H9 (cell line): ENCODE results near the gene SLC25A19. TPM values are rescaled to one million over a fixed set of nuclear protein-coding genes. Genes with fewer than 3 reads are reported as not detected.
A peak's percentile ranks its signal among the peaks of the same experiment; 100 is the strongest.

Source experiments
- DNase-seq: peaks from one replicate; pipeline ENCODE4 v3.0.0-alpha.2; 2017
- H2AFZ ChIP-seq: one replicate; pipeline ENCODE4 v1.6.1; 2013; ENCODE audit warnings: mild to moderate bottlenecking, low read length, control low read depth, moderate library complexity
- H2AK5ac ChIP-seq: 2 replicates; pipeline ENCODE4 v1.6.1; 2013; ENCODE audit warnings: low read length, control low read depth, mixed read lengths; ENCODE audit not compliant: insufficient read length
- H2BK120ac ChIP-seq: one replicate; pipeline ENCODE4 v1.6.1; 2013; ENCODE audit warnings: low read depth, mild to moderate bottlenecking, low read length, control low read depth, inconsistent platforms; ENCODE audit not compliant: poor library complexity, severe bottlenecking
- H2BK12ac ChIP-seq: 2 replicates; pipeline ENCODE4 v1.6.1; 2013; ENCODE audit warnings: low read length, control low read depth, mixed read lengths, low read depth; ENCODE audit not compliant: insufficient read length
- H2BK15ac ChIP-seq: 2 replicates; pipeline ENCODE4 v1.6.1; 2013; ENCODE audit warnings: low read depth, low read length, control low read depth
- H2BK20ac ChIP-seq: one replicate; pipeline ENCODE4 v1.6.1; 2013; ENCODE audit warnings: low read depth, mild to moderate bottlenecking, low read length, control low read depth, inconsistent platforms; ENCODE audit not compliant: poor library complexity, severe bottlenecking
- H2BK5ac ChIP-seq: 2 replicates; pipeline ENCODE4 v1.6.1; 2013; ENCODE audit warnings: low read length, control low read depth, mixed read lengths; ENCODE audit not compliant: insufficient read length
- H3K14ac ChIP-seq: 2 replicates; pipeline ENCODE4 v1.6.1; 2013; ENCODE audit warnings: low read length, control low read depth; ENCODE audit not compliant: insufficient read depth
- H3K18ac ChIP-seq: 2 replicates; pipeline ENCODE4 v1.6.1; 2013; ENCODE audit warnings: low read depth, mild to moderate bottlenecking, mixed read lengths, low read length, control low read depth; ENCODE audit not compliant: insufficient read length
- H3K23ac ChIP-seq: 2 replicates; pipeline ENCODE4 v1.6.1; 2013; ENCODE audit warnings: low read length, control low read depth, mixed read lengths, low read depth; ENCODE audit not compliant: insufficient read length
- H3K23me2 ChIP-seq: 2 replicates; pipeline ENCODE4 v1.6.1; 2013; ENCODE audit warnings: low read depth, mild to moderate bottlenecking, mixed read lengths, low read length, control low read depth; ENCODE audit not compliant: insufficient read length, poor library complexity, severe bottlenecking
- H3K27ac ChIP-seq: 2 replicates; pipeline ENCODE4 v1.5.1; 2013; ENCODE audit warnings: low read length, control low read depth, mixed read lengths, low read depth; ENCODE audit not compliant: insufficient read length
- H3K27me3 ChIP-seq: 2 replicates; pipeline ENCODE4 v1.6.1; 2013; ENCODE audit warnings: low read length, control low read depth, inconsistent platforms; ENCODE audit not compliant: insufficient read depth
- H3K4ac ChIP-seq: 2 replicates; pipeline ENCODE4 v1.6.1; 2013; ENCODE audit warnings: low read depth, mild to moderate bottlenecking, control low read depth, inconsistent platforms, low read length, moderate library complexity
- H3K4me1 ChIP-seq: 2 replicates; pipeline ENCODE4 v1.6.1; 2013; ENCODE audit warnings: low read length, control low read depth, inconsistent platforms; ENCODE audit not compliant: insufficient read depth
- H3K4me2 ChIP-seq: 2 replicates; pipeline ENCODE4 v1.6.1; 2013; ENCODE audit warnings: low read length, control low read depth, mixed read lengths; ENCODE audit not compliant: insufficient read length, insufficient read depth
- H3K56ac ChIP-seq: 2 replicates; pipeline ENCODE4 v1.6.1; 2013; ENCODE audit warnings: low read depth, mild to moderate bottlenecking, mixed read lengths, low read length, control low read depth; ENCODE audit not compliant: insufficient read length
- H3K79me1 ChIP-seq: 2 replicates; pipeline ENCODE4 v1.6.1; 2013; ENCODE audit warnings: low read depth, mild to moderate bottlenecking, moderate library complexity, low read length, control low read depth, inconsistent platforms; ENCODE audit not compliant: insufficient read depth, poor library complexity, severe bottlenecking
- H3K79me2 ChIP-seq: 2 replicates; pipeline ENCODE4 v1.6.1; 2013; ENCODE audit warnings: low read length, control low read depth, inconsistent platforms; ENCODE audit not compliant: insufficient read depth
- H3K9ac ChIP-seq: 2 replicates; pipeline ENCODE4 v1.6.1; 2013; ENCODE audit warnings: low read length, control low read depth, mixed read lengths; ENCODE audit not compliant: insufficient read length; ENCODE audit errors: extremely low read depth
- H3K9me3 ChIP-seq: one replicate; pipeline ENCODE4 v1.6.1; 2013; ENCODE audit warnings: low read depth, low read length, inconsistent platforms; ENCODE audit not compliant: control insufficient read depth
- H3T11ph ChIP-seq: one replicate; pipeline ENCODE4 v1.6.1; 2013; ENCODE audit warnings: mild to moderate bottlenecking, low read length, control low read depth, inconsistent platforms
- H4K20me1 ChIP-seq: one replicate; pipeline ENCODE4 v1.6.1; 2013; ENCODE audit not compliant: control insufficient read depth, insufficient read length, insufficient read depth
- H4K5ac ChIP-seq: 2 replicates; pipeline ENCODE4 v1.6.1; 2013; ENCODE audit warnings: low read depth, mild to moderate bottlenecking, mixed read lengths, low read length, control low read depth; ENCODE audit not compliant: insufficient read length
- H4K8ac ChIP-seq: replicated peaks from 2 replicates; pipeline ENCODE4 v1.6.1; 2013; ENCODE audit warnings: low read length, control low read depth, mixed read lengths, low read depth; ENCODE audit not compliant: insufficient read length
- H4K91ac ChIP-seq: 2 replicates; pipeline ENCODE4 v1.6.1; 2013; ENCODE audit warnings: low read depth, mild to moderate bottlenecking, moderate library complexity, mixed read lengths, low read length, control low read depth; ENCODE audit not compliant: insufficient read length
- H3K27ac Mint-ChIP-seq, 3 experiments: 2 replicates in 2 of 3; 3 replicates in 1 of 3; pipeline ENCODE4 v1.8.0; 2020 to 2021; ENCODE audit warnings: mixed read lengths in 3 of 3, mild to moderate bottlenecking in 1 of 3, moderate library complexity in 1 of 3
- H3K27me3 Mint-ChIP-seq: 2 replicates; pipeline ENCODE4 v1.8.0; 2021; ENCODE audit warnings: low read depth, mild to moderate bottlenecking, moderate library complexity, mixed read lengths
- H3K36me3 Mint-ChIP-seq, 3 experiments: 2 replicates in 2 of 3; 3 replicates in 1 of 3; pipeline ENCODE4 v1.8.0; 2020 to 2021; ENCODE audit warnings: low read depth in 3 of 3, mixed read lengths in 3 of 3; ENCODE audit not compliant: insufficient read depth in 1 of 3
- H3K4me1 Mint-ChIP-seq, 2 experiments: 2 replicates each; pipeline ENCODE4 v1.8.0; 2020; ENCODE audit warnings: mixed read lengths in 2 of 2
- H3K4me3 Mint-ChIP-seq, 2 experiments: 2 replicates in 1 of 2; 3 replicates in 1 of 2; pipeline ENCODE4 v1.8.0; 2020 to 2021; ENCODE audit warnings: mild to moderate bottlenecking in 2 of 2, mixed read lengths in 2 of 2, moderate library complexity in 1 of 2
- H3K9me3 Mint-ChIP-seq, 2 experiments: 2 replicates in 1 of 2; 3 replicates in 1 of 2; pipeline ENCODE4 v1.8.0; 2020; ENCODE audit warnings: mild to moderate bottlenecking in 2 of 2, mixed read lengths in 2 of 2, moderate library complexity in 1 of 2
- CTCF ChIP-seq: fragments of 200-600 bp; sonication (generic); conservative IDR thresholded peaks from 3 replicates; pipeline ENCODE4 v1.8.0; 2021; ENCODE audit warnings: antibody characterized with exemption, mild to moderate bottlenecking
- WGBS: extraction: QIAGEN DNeasy Blood & Tissue Kit; methylation state at CpG from one replicate; pipeline ENCODE4 v1.1.7; 2013; ENCODE audit warnings: missing lambda C conversion rate, low lambda C conversion rate, mixed read lengths; ENCODE audit not compliant: insufficient read length; ENCODE audit errors: extremely low coverage; 5-methylcytosine and 5-hydroxymethylcytosine counted together
- total RNA-seq: library from RNA; stranded (reverse); gene quantifications from 2 replicates; pipeline ENCODE4 v1.2.1, GENCODE V29; 2021

Gene SLC25A19
- total RNA-seq, 1 experiment from 2014 or later = 24.2 TPM

GRCh38 chr17:75277664-75278071, 11.6 kb downstream of the SLC25A19 start:
- peak overlapping the region in 2 of 3 experiments; percentile 22 to 51; a peak in 1 of 7 replicates for H3K27ac Mint-ChIP-seq
- H3K36me3 Mint-ChIP-seq = peaks cover 6 to 33% (median 26%) of the 10 kb centered on the region in 3 experiments; a peak in 6 of 7 replicates
- Histone ChIP-seq H4K91ac (no peak overlapping the region), H4K20me1 (no peaks in the 10 kb centered on the region), H3K23ac (no peak overlapping the region), H3K14ac (no peak overlapping the region), H2AK5ac (no peak overlapping the region), H3K27ac (no peak overlapping the region), H2AFZ (no peak overlapping the region), H2BK5ac (no peak overlapping the region), H4K8ac (no peak overlapping the region), H3K79me1 (no peaks in the 10 kb centered on the region), H3K79me2 (no peaks in the 10 kb centered on the region), H3K23me2 (no peaks in the 10 kb centered on the region), H2BK12ac (no peak overlapping the region), H3K9me3 (no peaks in the 10 kb centered on the region), H2BK20ac (no peak overlapping the region), H2BK15ac (no peak overlapping the region), H3K56ac (no peak overlapping the region), H3K4me1 (no peaks in the 10 kb centered on the region), H3K4me2 (no peak overlapping the region), H3K18ac (no peak overlapping the region), H3K9ac (no peak overlapping the region), H3K27me3 (no peaks in the 10 kb centered on the region), H3T11ph (no peak overlapping the region), H2BK120ac (no peak overlapping the region), H3K4ac (no peak overlapping the region), H4K5ac (no peak overlapping the region)
- no peaks in the 10 kb centered on the region for H3K27me3 Mint-ChIP-seq
- DNase-seq = no peak
- whole genome bisulfite sequencing = no CpG with 5 or more reads among the region's 6 CpGs
- H3K9me3 Mint-ChIP-seq = no peaks in the 10 kb centered on the region
- no peaks in the 10 kb centered on the region for H3K4me1 Mint-ChIP-seq
- TF ChIP-seq CTCF = no peak
- H3K4me3 Mint-ChIP-seq = no peak overlapping the region
